Mesendoderm (in vitro differentiated cells): ENCODE results near the gene ARMC5.
A peak's percentile ranks its signal among the peaks of the same experiment; 100 is the strongest.
"Not testable (repeated sequence)": the region's sequence is repeated elsewhere in the genome, so short reads cannot be mapped to it uniquely, and the experiment has no call there.

Experiments
- DNase-seq: peaks from one replicate; pipeline ENCODE4 v3.0.0; 2013
- H2AK5ac ChIP-seq: 2 replicates; pipeline ENCODE4 v1.6.1; 2013; ENCODE audit warnings: low read length, inconsistent platforms
- H2BK120ac ChIP-seq: 2 replicates; pipeline ENCODE4 v1.6.1; 2013; ENCODE audit warnings: low read depth, mild to moderate bottlenecking, low read length, moderate library complexity, mixed read lengths
- H2BK15ac ChIP-seq: replicated peaks from 2 replicates; pipeline ENCODE4 v1.6.1; 2013; ENCODE audit warnings: low read depth, mild to moderate bottlenecking, moderate library complexity
- H2BK5ac ChIP-seq: 2 replicates; pipeline ENCODE4 v1.6.1; 2013; ENCODE audit warnings: low read length, inconsistent platforms
- H3K18ac ChIP-seq: 2 replicates; pipeline ENCODE4 v1.6.1; 2013; ENCODE audit warnings: mild to moderate bottlenecking, low read length, mixed read lengths
- H3K23ac ChIP-seq: one replicate; pipeline ENCODE4 v1.6.1; 2013; ENCODE audit warnings: low read length
- H3K27ac ChIP-seq: 2 replicates; pipeline ENCODE4 v1.5.1; 2013; ENCODE audit warnings: low read depth, mild to moderate bottlenecking, inconsistent platforms, low read length, moderate library complexity
- H3K27me3 ChIP-seq: 2 replicates; pipeline ENCODE4 v1.6.1; 2013; ENCODE audit warnings: low read length, control low read depth, mild to moderate bottlenecking, inconsistent platforms; ENCODE audit not compliant: insufficient read depth, poor library complexity
- H3K36me3 ChIP-seq: 2 replicates; pipeline ENCODE4 v1.6.1; 2013; ENCODE audit warnings: low read length, inconsistent platforms; ENCODE audit not compliant: control insufficient read depth, insufficient read depth
- H3K4ac ChIP-seq: one replicate; pipeline ENCODE4 v1.6.1; 2013; ENCODE audit warnings: low read depth, mild to moderate bottlenecking, low read length, moderate library complexity
- H3K4me1 ChIP-seq: 2 replicates; pipeline ENCODE4 v1.6.1; 2013; ENCODE audit warnings: low read depth, low read length, inconsistent platforms; ENCODE audit not compliant: control insufficient read depth
- H3K4me2 ChIP-seq: 2 replicates; pipeline ENCODE4 v1.6.1; 2013; ENCODE audit warnings: low read length
- H3K4me3 ChIP-seq: 2 replicates; pipeline ENCODE4 v1.5.1; 2013; ENCODE audit warnings: mild to moderate bottlenecking, low read length
- H3K56ac ChIP-seq: one replicate; pipeline ENCODE4 v1.6.1; 2013; ENCODE audit warnings: low read length
- H3K79me1 ChIP-seq: 2 replicates; pipeline ENCODE4 v1.6.1; 2013; ENCODE audit warnings: low read length, inconsistent platforms
- H3K79me2 ChIP-seq: 2 replicates; pipeline ENCODE4 v1.6.1; 2013; ENCODE audit warnings: mild to moderate bottlenecking, low read length; ENCODE audit not compliant: control insufficient read depth, insufficient read depth
- H3K9ac ChIP-seq: 2 replicates; pipeline ENCODE4 v1.6.1; 2013; ENCODE audit warnings: low read length, inconsistent platforms
- H4K5ac ChIP-seq: one replicate; pipeline ENCODE4 v1.6.1; 2013; ENCODE audit warnings: low read length
- H4K8ac ChIP-seq: one replicate; pipeline ENCODE4 v1.6.1; 2013; ENCODE audit warnings: low read depth, mild to moderate bottlenecking, control low read depth, low read length, moderate library complexity
- WGBS: extraction: QIAGEN DNeasy Blood & Tissue Kit; methylation state at CpG from one replicate; pipeline ENCODE4 v1.1.7; 2013; ENCODE audit warnings: low lambda C conversion rate, missing lambda C conversion rate; ENCODE audit not compliant: insufficient coverage; ENCODE audit errors: extremely low coverage; 5-methylcytosine and 5-hydroxymethylcytosine counted together

The ARMC5 gene

GRCh38 chr16:31479751-31480150 is 20.4 kb downstream of the ARMC5 start:
- DNase-seq = no peak
- no peaks in the 10 kb centered on the region for H3K4me1 ChIP-seq
- H3K27ac ChIP-seq = no peak overlapping the region
- no peak overlapping the region for H3K4me3 ChIP-seq
- H2BK120ac ChIP-seq = no peak overlapping the region
- no CpG with 5 or more reads among the region's 9 CpGs for WGBS
- peaks cover 3% of the 10 kb centered on the region for H3K27me3 ChIP-seq
- no peak overlapping the region for H3K56ac ChIP-seq
- no peaks in the 10 kb centered on the region for H3K36me3 ChIP-seq
- H3K79me2 ChIP-seq = no peaks in the 10 kb centered on the region
- no peak overlapping the region for H3K9ac ChIP-seq
- no peak overlapping the region for H4K5ac ChIP-seq
- H3K4me2 ChIP-seq = no peak overlapping the region
- H3K4ac ChIP-seq = no peak overlapping the region
- H4K8ac ChIP-seq = no peak overlapping the region
- no peak overlapping the region for H2BK5ac ChIP-seq
- no peak overlapping the region for H2AK5ac ChIP-seq
- no peak overlapping the region for H2BK15ac ChIP-seq
- no peaks in the 10 kb centered on the region for H3K79me1 ChIP-seq
- no peak overlapping the region for H3K18ac ChIP-seq
- H3K23ac ChIP-seq = no peak overlapping the region

GRCh38 chr16:31480851-31481536 is 21.7 kb downstream of the ARMC5 start:
- WGBS = no CpG with 5 or more reads among the region's 7 CpGs
- Histone ChIP-seq H3K18ac (no peak overlapping the region), H4K5ac (no peak overlapping the region), H2BK15ac (no peak overlapping the region), H3K36me3 (no peaks in the 10 kb centered on the region), H3K27me3 (no peaks in the 10 kb centered on the region), H3K79me2 (no peaks in the 10 kb centered on the region), H2BK5ac (no peak overlapping the region), H3K27ac (no peak overlapping the region), H3K4me2 (no peak overlapping the region), H2AK5ac (no peak overlapping the region), H3K9ac (no peak overlapping the region), H3K79me1 (no peaks in the 10 kb centered on the region), H3K56ac (no peak overlapping the region), H2BK120ac (no peak overlapping the region), H3K4me3 (no peak overlapping the region), H3K4me1 (no peaks in the 10 kb centered on the region), H3K4ac (no peak overlapping the region), H3K23ac (no peak overlapping the region), H4K8ac (no peak overlapping the region)
- DNase-seq = no peak

GRCh38 chr16:31483081-31483480 is 23.8 kb downstream of the ARMC5 start, which contains the start of gene SLC5A2:
Gene SLC5A2, plus strand, starts transcription at chr16:31483123. Its CDS starts 14 bp downstream, at chr16:31483137.
- Histone ChIP-seq H4K8ac (no peak within 1 kb of the TSS), H2AK5ac (no peak within 1 kb of the TSS), H3K27me3 (peaks cover 10% of the 10 kb centered on the region), H3K4ac (no peak within 1 kb of the TSS), H3K4me1 (no peaks in the 10 kb centered on the region), H3K23ac (no peak within 1 kb of the TSS), H2BK120ac (no peak within 1 kb of the TSS), H3K27ac (no peak within 1 kb of the TSS), H3K18ac (no peak within 1 kb of the TSS), H3K56ac (no peak within 1 kb of the TSS), H3K9ac (no peak within 1 kb of the TSS), H2BK15ac (no peak within 1 kb of the TSS), H2BK5ac (no peak within 1 kb of the TSS), H3K36me3 (no peaks in the 10 kb centered on the region), H3K4me3 (no peak within 1 kb of the TSS), H4K5ac (no peak within 1 kb of the TSS), H3K79me2 (no peaks in the 10 kb centered on the region), H3K4me2 (no peak within 1 kb of the TSS), H3K79me1 (no peaks in the 10 kb centered on the region)
- no peak for DNase-seq
- no CpG with 5 or more reads among the region's 4 CpGs for whole genome bisulfite sequencing

GRCh38 chr16:31484048-31484447 is 24.7 kb downstream of the ARMC5 start:
- not testable (repeated sequence) for H3K4ac ChIP-seq, H3K23ac ChIP-seq, H2BK120ac ChIP-seq, H2BK15ac ChIP-seq, H4K5ac ChIP-seq, H3K4me3 ChIP-seq, H3K4me2 ChIP-seq, H4K8ac ChIP-seq, H3K9ac ChIP-seq, H3K79me2 ChIP-seq, H3K36me3 ChIP-seq, DNase-seq, H2AK5ac ChIP-seq, H3K79me1 ChIP-seq, H3K4me1 ChIP-seq, H3K56ac ChIP-seq, H3K27ac ChIP-seq, H3K18ac ChIP-seq, H2BK5ac ChIP-seq
- WGBS = no CpG with 5 or more reads among the region's 4 CpGs
- peaks cover 12% of the 10 kb centered on the region for H3K27me3 ChIP-seq

GRCh38 chr16:31484491-31485171 is 25.3 kb downstream of the ARMC5 start:
- H3K18ac ChIP-seq = no peak overlapping the region
- peak; percentile 27 for DNase-seq
- no peak overlapping the region for H2BK120ac ChIP-seq
- no peak overlapping the region for H2AK5ac ChIP-seq
- no peak overlapping the region for H3K9ac ChIP-seq
- H4K5ac ChIP-seq = no peak overlapping the region
- H3K36me3 ChIP-seq = no peaks in the 10 kb centered on the region
- no peaks in the 10 kb centered on the region for H3K79me1 ChIP-seq
- H3K4ac ChIP-seq = no peak overlapping the region
- no peak overlapping the region for H2BK15ac ChIP-seq
- H3K4me2 ChIP-seq = no peak overlapping the region
- peaks cover 12% of the 10 kb centered on the region for H3K27me3 ChIP-seq
- H3K79me2 ChIP-seq = no peaks in the 10 kb centered on the region
- no peak overlapping the region for H3K27ac ChIP-seq
- no CpG with 5 or more reads among the region's 14 CpGs for WGBS
- no peak overlapping the region for H3K23ac ChIP-seq
- H4K8ac ChIP-seq = no peak overlapping the region
- H2BK5ac ChIP-seq = no peak overlapping the region
- H3K4me1 ChIP-seq = no peaks in the 10 kb centered on the region
- H3K4me3 ChIP-seq = no peak overlapping the region
- peak overlapping the region; percentile 44 for H3K56ac ChIP-seq
